H9 (cell line): Measurements from ENCODE around the gene OAF. TPM values are rescaled to one million over a fixed set of nuclear protein-coding genes. Genes with fewer than 3 reads are reported as not detected.

Experiments
- DNase-seq: peaks from one replicate; pipeline ENCODE4 v3.0.0-alpha.2; 2017
- H2AFZ ChIP-seq: one replicate; pipeline ENCODE4 v1.6.1; 2013; ENCODE audit warnings: mild to moderate bottlenecking, low read length, control low read depth, moderate library complexity
- H2AK5ac ChIP-seq: 2 replicates; pipeline ENCODE4 v1.6.1; 2013; ENCODE audit warnings: low read length, control low read depth, mixed read lengths; ENCODE audit not compliant: insufficient read length
- H2BK120ac ChIP-seq: one replicate; pipeline ENCODE4 v1.6.1; 2013; ENCODE audit warnings: low read depth, mild to moderate bottlenecking, low read length, control low read depth, inconsistent platforms; ENCODE audit not compliant: poor library complexity, severe bottlenecking
- H2BK12ac ChIP-seq: 2 replicates; pipeline ENCODE4 v1.6.1; 2013; ENCODE audit warnings: low read length, control low read depth, mixed read lengths, low read depth; ENCODE audit not compliant: insufficient read length
- H2BK15ac ChIP-seq: 2 replicates; pipeline ENCODE4 v1.6.1; 2013; ENCODE audit warnings: low read depth, low read length, control low read depth
- H2BK20ac ChIP-seq: one replicate; pipeline ENCODE4 v1.6.1; 2013; ENCODE audit warnings: low read depth, mild to moderate bottlenecking, low read length, control low read depth, inconsistent platforms; ENCODE audit not compliant: poor library complexity, severe bottlenecking
- H2BK5ac ChIP-seq: 2 replicates; pipeline ENCODE4 v1.6.1; 2013; ENCODE audit warnings: low read length, control low read depth, mixed read lengths; ENCODE audit not compliant: insufficient read length
- H3K14ac ChIP-seq: 2 replicates; pipeline ENCODE4 v1.6.1; 2013; ENCODE audit warnings: low read length, control low read depth; ENCODE audit not compliant: insufficient read depth
- H3K18ac ChIP-seq: 2 replicates; pipeline ENCODE4 v1.6.1; 2013; ENCODE audit warnings: low read depth, mild to moderate bottlenecking, mixed read lengths, low read length, control low read depth; ENCODE audit not compliant: insufficient read length
- H3K23ac ChIP-seq: 2 replicates; pipeline ENCODE4 v1.6.1; 2013; ENCODE audit warnings: low read length, control low read depth, mixed read lengths, low read depth; ENCODE audit not compliant: insufficient read length
- H3K23me2 ChIP-seq: 2 replicates; pipeline ENCODE4 v1.6.1; 2013; ENCODE audit warnings: low read depth, mild to moderate bottlenecking, mixed read lengths, low read length, control low read depth; ENCODE audit not compliant: insufficient read length, poor library complexity, severe bottlenecking
- H3K27ac ChIP-seq: 2 replicates; pipeline ENCODE4 v1.5.1; 2013; ENCODE audit warnings: low read length, control low read depth, mixed read lengths, low read depth; ENCODE audit not compliant: insufficient read length
- H3K27me3 ChIP-seq: 2 replicates; pipeline ENCODE4 v1.6.1; 2013; ENCODE audit warnings: low read length, control low read depth, inconsistent platforms; ENCODE audit not compliant: insufficient read depth
- H3K4ac ChIP-seq: 2 replicates; pipeline ENCODE4 v1.6.1; 2013; ENCODE audit warnings: low read depth, mild to moderate bottlenecking, control low read depth, inconsistent platforms, low read length, moderate library complexity
- H3K4me1 ChIP-seq: 2 replicates; pipeline ENCODE4 v1.6.1; 2013; ENCODE audit warnings: low read length, control low read depth, inconsistent platforms; ENCODE audit not compliant: insufficient read depth
- H3K4me2 ChIP-seq: 2 replicates; pipeline ENCODE4 v1.6.1; 2013; ENCODE audit warnings: low read length, control low read depth, mixed read lengths; ENCODE audit not compliant: insufficient read length, insufficient read depth
- H3K56ac ChIP-seq: 2 replicates; pipeline ENCODE4 v1.6.1; 2013; ENCODE audit warnings: low read depth, mild to moderate bottlenecking, mixed read lengths, low read length, control low read depth; ENCODE audit not compliant: insufficient read length
- H3K79me1 ChIP-seq: 2 replicates; pipeline ENCODE4 v1.6.1; 2013; ENCODE audit warnings: low read depth, mild to moderate bottlenecking, moderate library complexity, low read length, control low read depth, inconsistent platforms; ENCODE audit not compliant: insufficient read depth, poor library complexity, severe bottlenecking
- H3K79me2 ChIP-seq: 2 replicates; pipeline ENCODE4 v1.6.1; 2013; ENCODE audit warnings: low read length, control low read depth, inconsistent platforms; ENCODE audit not compliant: insufficient read depth
- H3K9ac ChIP-seq: 2 replicates; pipeline ENCODE4 v1.6.1; 2013; ENCODE audit warnings: low read length, control low read depth, mixed read lengths; ENCODE audit not compliant: insufficient read length; ENCODE audit errors: extremely low read depth
- H3K9me3 ChIP-seq: one replicate; pipeline ENCODE4 v1.6.1; 2013; ENCODE audit warnings: low read depth, low read length, inconsistent platforms; ENCODE audit not compliant: control insufficient read depth
- H3T11ph ChIP-seq: one replicate; pipeline ENCODE4 v1.6.1; 2013; ENCODE audit warnings: mild to moderate bottlenecking, low read length, control low read depth, inconsistent platforms
- H4K20me1 ChIP-seq: one replicate; pipeline ENCODE4 v1.6.1; 2013; ENCODE audit not compliant: control insufficient read depth, insufficient read length, insufficient read depth
- H4K5ac ChIP-seq: 2 replicates; pipeline ENCODE4 v1.6.1; 2013; ENCODE audit warnings: low read depth, mild to moderate bottlenecking, mixed read lengths, low read length, control low read depth; ENCODE audit not compliant: insufficient read length
- H4K8ac ChIP-seq: replicated peaks from 2 replicates; pipeline ENCODE4 v1.6.1; 2013; ENCODE audit warnings: low read length, control low read depth, mixed read lengths, low read depth; ENCODE audit not compliant: insufficient read length
- H4K91ac ChIP-seq: 2 replicates; pipeline ENCODE4 v1.6.1; 2013; ENCODE audit warnings: low read depth, mild to moderate bottlenecking, moderate library complexity, mixed read lengths, low read length, control low read depth; ENCODE audit not compliant: insufficient read length
- H3K27ac Mint-ChIP-seq, 3 experiments: 2 replicates in 2 of 3; 3 replicates in 1 of 3; pipeline ENCODE4 v1.8.0; 2020 to 2021; ENCODE audit warnings: mixed read lengths in 3 of 3, mild to moderate bottlenecking in 1 of 3, moderate library complexity in 1 of 3
- H3K27me3 Mint-ChIP-seq: 2 replicates; pipeline ENCODE4 v1.8.0; 2021; ENCODE audit warnings: low read depth, mild to moderate bottlenecking, moderate library complexity, mixed read lengths
- H3K36me3 Mint-ChIP-seq, 3 experiments: 2 replicates in 2 of 3; 3 replicates in 1 of 3; pipeline ENCODE4 v1.8.0; 2020 to 2021; ENCODE audit warnings: low read depth in 3 of 3, mixed read lengths in 3 of 3; ENCODE audit not compliant: insufficient read depth in 1 of 3
- H3K4me1 Mint-ChIP-seq, 2 experiments: 2 replicates each; pipeline ENCODE4 v1.8.0; 2020; ENCODE audit warnings: mixed read lengths in 2 of 2
- H3K4me3 Mint-ChIP-seq, 2 experiments: 2 replicates in 1 of 2; 3 replicates in 1 of 2; pipeline ENCODE4 v1.8.0; 2020 to 2021; ENCODE audit warnings: mild to moderate bottlenecking in 2 of 2, mixed read lengths in 2 of 2, moderate library complexity in 1 of 2
- H3K9me3 Mint-ChIP-seq, 2 experiments: 2 replicates in 1 of 2; 3 replicates in 1 of 2; pipeline ENCODE4 v1.8.0; 2020; ENCODE audit warnings: mild to moderate bottlenecking in 2 of 2, mixed read lengths in 2 of 2, moderate library complexity in 1 of 2
- WGBS: extraction: QIAGEN DNeasy Blood & Tissue Kit; methylation state at CpG from one replicate; pipeline ENCODE4 v1.1.7; 2013; ENCODE audit warnings: missing lambda C conversion rate, low lambda C conversion rate, mixed read lengths; ENCODE audit not compliant: insufficient read length; ENCODE audit errors: extremely low coverage; 5-methylcytosine and 5-hydroxymethylcytosine counted together
- total RNA-seq: library from RNA; stranded (reverse); gene quantifications from 2 replicates; pipeline ENCODE4 v1.2.1, GENCODE V29; 2021
- TF ChIP-seq, protein P1 (sequence below): fragments of 200-600 bp; sonication (generic); conservative IDR thresholded peaks from 3 replicates; pipeline ENCODE4 v1.8.0; 2021; ENCODE audit warnings: antibody characterized with exemption, mild to moderate bottlenecking

The OAF gene
- total RNA-seq, 1 experiment from 2014 or later: 1.1 TPM

DNA sequence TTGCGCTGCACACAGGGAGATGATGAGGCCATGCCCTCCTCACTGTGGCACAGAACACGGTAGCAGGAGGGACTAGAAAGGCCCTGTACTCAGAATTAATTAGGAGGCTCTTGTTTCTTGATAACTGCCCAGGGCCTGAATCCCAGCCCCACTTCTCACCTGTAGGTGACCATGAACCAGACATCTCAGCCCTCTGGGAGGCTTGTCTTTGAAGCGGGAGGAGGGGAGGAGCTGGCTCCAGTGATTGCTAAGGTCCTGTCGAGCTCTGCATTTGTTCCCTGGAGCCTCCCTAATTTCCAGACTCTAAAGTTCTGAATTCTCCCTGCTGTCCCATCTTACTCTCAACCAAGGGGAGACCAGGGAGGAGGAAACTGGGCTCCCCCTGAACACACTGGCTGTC, 19.8 kb upstream of the OAF start:
- H3K9me3 Mint-ChIP-seq: peaks cover 0 to 3% of the 10 kb centered on the region in 2 experiments; a peak in 2 of 5 replicates
- Histone ChIP-seq H3K4me2 (no peak overlapping the region), H3K4me1 (peaks cover 2% of the 10 kb centered on the region; the same call in 1 of the 2 replicates), H2AK5ac (no peak overlapping the region), H3K79me2 (no peaks in the 10 kb centered on the region), H3K79me1 (no peaks in the 10 kb centered on the region), H3K27me3 (peaks cover 2% of the 10 kb centered on the region; the same call in 1 of the 2 replicates), H2BK5ac (no peak overlapping the region), H2AFZ (no peak overlapping the region), H3K23ac (no peak overlapping the region), H4K5ac (no peak overlapping the region), H3K9me3 (no peaks in the 10 kb centered on the region), H4K20me1 (no peaks in the 10 kb centered on the region), H3K23me2 (no peaks in the 10 kb centered on the region), H3K18ac (no peak overlapping the region), H2BK12ac (no peak overlapping the region), H3K56ac (no peak overlapping the region), H2BK15ac (no peak overlapping the region), H2BK20ac (no peak overlapping the region), H3T11ph (no peak overlapping the region), H3K4ac (no peak overlapping the region), H3K27ac (no peak overlapping the region), H4K8ac (no peak overlapping the region), H4K91ac (no peak overlapping the region), H3K9ac (no peak overlapping the region), H2BK120ac (no peak overlapping the region), H3K14ac (no peak overlapping the region; the same call in 1 of the 2 replicates)
- TF ChIP-seq, protein P1, sequence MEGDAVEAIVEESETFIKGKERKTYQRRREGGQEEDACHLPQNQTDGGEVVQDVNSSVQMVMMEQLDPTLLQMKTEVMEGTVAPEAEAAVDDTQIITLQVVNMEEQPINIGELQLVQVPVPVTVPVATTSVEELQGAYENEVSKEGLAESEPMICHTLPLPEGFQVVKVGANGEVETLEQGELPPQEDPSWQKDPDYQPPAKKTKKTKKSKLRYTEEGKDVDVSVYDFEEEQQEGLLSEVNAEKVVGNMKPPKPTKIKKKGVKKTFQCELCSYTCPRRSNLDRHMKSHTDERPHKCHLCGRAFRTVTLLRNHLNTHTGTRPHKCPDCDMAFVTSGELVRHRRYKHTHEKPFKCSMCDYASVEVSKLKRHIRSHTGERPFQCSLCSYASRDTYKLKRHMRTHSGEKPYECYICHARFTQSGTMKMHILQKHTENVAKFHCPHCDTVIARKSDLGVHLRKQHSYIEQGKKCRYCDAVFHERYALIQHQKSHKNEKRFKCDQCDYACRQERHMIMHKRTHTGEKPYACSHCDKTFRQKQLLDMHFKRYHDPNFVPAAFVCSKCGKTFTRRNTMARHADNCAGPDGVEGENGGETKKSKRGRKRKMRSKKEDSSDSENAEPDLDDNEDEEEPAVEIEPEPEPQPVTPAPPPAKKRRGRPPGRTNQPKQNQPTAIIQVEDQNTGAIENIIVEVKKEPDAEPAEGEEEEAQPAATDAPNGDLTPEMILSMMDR: no peak
- no peak for DNase-seq
- H3K27ac Mint-ChIP-seq: no peak overlapping the region
- H3K4me3 Mint-ChIP-seq: no peak overlapping the region
- peaks cover 90% of the 10 kb centered on the region for H3K27me3 Mint-ChIP-seq
- WGBS: no CpG with 5 or more reads among the region's 4 CpGs
- H3K4me1 Mint-ChIP-seq: peaks cover 23 to 45% of the 10 kb centered on the region in 2 experiments
- H3K36me3 Mint-ChIP-seq: no peaks in the 10 kb centered on the region; a peak in 2 of 7 replicates
